GM21737 (cell line): ENCODE measurements around the gene SQOR.
"Not testable (repeated sequence)": the region's sequence is repeated elsewhere in the genome, so short reads cannot be mapped to it uniquely, and the experiment has no call there.

Experiments used
- ATAC-seq: cut with Tn5 transposase; IDR thresholded peaks from one replicate; pipeline ENCODE4 v1.9.1; 2021; ENCODE audit warnings: mild to moderate bottlenecking, moderate library complexity; ENCODE audit not compliant: unreplicated experiment

The SQOR gene

DNA sequence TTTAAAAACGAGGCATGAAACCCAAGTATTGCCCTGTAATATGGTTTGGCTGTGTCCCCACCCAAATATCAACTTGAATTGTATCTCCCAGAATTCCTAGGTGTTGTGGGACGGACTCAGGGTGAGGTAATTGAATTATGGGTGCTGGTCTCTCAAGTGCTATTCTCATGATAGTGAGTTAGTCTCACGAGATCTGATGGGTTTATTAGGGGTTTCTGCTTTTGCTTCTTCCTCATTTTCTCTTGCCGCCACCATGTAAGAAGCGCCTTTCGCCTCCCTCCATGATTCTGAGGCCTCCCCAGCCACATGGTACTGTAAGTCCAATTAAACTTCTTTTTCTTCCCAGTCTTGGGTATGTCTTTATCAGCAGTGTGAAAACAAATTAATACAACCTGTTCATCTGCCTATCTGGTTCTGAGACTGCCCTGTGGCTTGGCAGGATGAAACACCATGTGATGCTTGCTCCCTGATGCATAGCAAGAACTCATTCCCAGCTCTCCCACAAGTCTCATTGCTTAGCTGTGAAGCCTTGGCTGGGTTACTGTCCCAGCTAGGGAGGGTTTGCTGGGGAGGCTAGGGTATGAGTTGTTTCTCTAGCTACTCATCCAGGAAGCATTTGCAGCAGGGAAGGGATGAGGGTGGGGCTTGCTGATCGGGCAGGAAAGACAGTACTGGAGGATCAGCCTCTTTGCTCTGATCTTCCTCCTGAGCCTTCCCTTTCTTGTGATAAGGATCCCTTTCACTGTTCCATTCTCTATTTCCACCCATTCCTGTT, 3.7 kb upstream of the SQOR start:
- no peak for ATAC-seq

DNA sequence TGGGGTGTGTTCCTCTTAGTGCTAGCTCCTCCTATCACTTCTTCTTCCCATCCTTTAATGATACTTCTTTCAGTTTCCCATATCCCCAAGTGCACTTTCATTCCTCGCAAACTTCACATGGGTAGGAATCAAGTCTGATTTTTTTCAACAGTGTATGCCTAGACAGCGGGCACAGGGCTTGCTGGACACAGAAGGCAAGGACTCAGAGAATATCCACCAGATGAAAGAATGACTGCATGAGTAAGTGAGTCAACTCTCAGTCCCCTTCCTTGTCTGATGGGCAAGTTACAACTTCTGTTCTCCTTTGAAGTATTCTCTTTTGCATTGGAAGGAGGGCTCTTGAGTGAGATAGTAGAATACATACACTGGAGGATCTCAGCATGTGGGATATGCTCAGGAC, 3.1 kb upstream of the SQOR start:
- ATAC-seq = no peak

DNA sequence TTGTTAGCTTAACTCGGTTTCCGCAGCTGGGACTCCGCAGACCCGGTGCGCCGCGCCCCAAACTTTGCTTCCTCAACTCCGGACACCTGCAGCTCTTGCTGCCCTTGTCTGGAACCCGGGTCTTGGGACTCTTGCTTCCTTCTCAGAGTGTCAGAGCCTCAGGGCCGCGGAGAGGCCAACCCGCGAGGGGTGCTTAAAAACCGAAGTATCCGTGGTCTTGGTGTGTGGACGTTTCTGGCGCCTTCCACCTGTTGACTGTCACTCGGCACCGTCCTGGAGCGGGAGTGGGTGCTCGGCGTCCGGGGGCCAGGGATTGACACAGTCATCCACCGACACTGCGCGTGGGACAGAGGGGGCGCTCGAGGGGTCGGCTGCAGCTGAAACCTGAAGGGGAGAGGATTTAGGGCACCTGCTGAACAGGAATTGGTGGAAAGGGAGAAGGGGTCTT, 386 bp downstream of the SQOR start:
- ATAC-seq = peak; percentile 48

DNA sequence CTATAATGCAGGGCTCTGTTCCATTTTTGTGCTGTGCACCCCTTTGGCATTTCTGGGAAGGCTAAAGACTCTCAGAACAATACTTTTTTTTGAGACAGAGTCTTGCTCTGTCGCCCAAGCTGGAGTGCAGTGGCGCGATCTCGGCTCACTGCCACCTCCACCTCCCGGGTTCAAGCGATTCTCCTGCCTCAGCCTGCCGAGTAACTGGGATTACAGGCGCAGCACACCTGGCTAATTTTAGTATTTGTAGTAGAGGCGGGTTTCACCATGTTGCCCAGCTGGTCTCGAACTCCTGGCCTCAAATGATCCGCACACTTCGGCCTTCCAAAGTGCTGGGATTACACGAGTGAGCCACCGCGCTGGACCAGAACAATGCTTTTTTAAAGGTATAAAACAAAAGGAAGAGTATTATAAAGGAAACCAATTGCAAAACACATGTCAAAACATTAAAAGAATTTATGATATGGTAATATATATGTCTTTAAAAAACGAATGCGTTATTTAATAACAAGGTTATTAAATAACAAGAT, 999 bp downstream of the SQOR start:
- no peak for ATAC-seq

DNA sequence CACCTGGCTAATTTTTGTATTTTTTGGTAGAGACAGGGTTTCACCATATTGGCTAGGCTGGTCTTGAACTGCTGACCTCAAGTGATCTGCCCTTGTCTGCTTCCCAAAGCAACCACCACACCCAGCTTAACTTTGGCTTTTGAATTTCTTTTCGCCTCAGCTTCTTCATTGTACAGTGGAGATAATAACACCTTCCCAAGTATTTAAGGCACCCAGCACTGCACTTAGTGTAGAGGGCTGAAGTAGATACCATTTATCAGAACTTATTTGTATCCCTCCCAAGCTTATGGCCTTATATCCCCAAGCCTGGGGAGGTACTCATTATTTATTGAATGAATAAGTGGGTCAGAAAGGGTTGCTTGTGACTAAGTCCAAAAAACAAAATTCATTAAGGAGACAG, 2.3 kb downstream of the SQOR start:
- no peak for ATAC-seq

DNA sequence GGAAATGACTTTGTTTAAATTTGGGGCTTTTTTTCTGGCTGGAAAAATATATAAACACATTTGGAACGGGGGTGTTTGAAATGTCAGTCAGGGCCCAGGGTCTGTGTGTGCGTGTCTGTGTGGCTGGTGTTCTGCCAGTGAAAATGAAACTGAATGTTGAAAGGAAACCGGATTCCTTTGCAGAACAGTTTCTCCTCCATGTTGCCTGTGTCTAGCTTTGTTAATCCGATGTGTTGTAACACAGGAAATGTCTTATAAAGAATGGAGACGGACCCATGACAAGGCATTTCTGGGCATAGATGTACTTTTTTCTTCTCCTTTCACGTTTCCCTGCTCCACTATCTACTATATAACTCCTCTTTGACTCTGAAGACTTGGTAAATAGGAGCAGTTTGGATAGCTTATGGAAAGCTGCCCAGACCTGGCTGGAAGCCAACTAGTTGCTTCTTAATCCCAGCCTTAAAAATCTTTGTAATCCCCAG, 2.8 kb downstream of the SQOR start:
- ATAC-seq = peak; percentile 43

DNA sequence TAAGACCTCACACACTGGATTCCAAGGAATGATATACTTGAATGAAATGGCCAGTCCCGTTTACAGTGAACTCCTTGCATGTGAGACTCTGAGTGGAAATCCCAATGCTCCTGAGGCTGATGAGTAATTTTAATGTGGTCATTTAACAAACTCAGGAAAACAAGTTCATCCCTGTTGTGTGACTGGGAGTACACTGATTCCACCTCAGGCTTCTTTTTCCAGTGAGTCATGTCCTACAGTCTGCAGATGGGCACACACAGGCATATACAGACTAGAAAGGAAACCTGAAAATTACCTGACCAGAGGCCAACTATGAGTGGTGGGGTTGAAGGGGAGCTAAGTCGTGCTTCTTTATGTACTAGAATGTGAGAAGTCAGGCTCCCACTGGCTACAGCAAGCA, 5.8 kb downstream of the SQOR start:
- no peak for ATAC-seq

DNA sequence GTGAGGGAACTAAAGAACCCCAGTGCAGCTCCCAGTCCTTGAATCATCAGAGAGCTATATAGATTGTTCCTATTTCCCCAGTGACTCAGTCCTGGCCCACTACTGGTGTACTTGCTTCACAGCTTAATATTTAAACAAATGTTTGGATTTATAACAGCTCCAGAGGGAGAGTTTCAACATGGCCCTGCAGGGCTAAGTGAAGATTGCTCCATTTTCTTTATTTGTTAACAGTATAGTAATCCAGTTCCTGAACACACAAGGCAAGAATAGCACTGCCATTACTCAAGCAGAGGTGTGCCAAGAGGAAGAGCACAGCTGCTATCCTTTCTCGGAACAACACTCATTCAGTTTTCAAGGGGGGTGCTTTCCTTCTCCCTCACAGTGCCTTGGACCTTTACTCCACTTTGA, 6.5 kb downstream of the SQOR start:
- ATAC-seq = no peak

DNA sequence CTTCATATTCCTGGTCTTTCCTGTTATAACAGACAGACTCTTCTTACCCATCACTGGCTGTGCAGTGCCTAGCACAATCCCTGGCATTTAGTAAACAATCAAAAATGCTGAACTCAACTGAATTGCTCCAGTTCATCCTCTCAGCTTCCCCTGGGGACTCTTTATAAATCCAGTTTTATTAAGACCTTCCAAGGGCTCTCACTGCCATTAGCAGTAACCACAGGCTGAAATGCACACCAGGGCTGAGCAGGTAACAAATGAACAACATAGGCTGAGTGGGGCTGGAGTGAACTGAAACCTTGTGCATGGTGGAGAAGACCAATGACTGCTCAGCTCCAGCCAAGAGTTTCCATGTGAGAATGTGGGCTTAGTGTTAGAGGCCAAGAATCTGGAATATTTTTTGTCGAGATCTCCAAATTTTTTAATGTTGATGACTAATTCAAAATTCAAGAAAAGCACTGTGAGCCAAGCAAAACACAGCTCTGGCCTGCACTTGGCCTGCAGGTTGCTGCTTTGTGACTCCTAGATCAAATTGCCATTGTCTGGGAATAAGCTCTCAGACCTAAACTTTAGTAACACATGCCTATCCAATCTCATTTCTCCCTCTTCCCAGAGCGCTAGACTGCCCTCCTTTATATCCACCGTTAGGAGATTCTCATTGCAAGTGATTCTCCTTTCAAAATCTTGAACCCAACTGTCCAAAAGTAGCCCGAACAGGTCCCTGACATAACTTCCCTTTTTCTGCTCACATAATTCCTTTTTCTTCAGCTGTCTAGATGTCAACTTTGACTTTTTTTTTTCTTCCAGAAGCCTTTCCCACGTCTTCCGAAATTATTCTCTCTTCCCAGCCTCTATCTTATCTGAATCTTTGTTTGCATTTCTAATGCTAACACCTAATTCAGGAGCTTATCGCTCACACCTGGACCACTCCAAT, 7.4 kb downstream of the SQOR start:
- no peak for ATAC-seq

DNA sequence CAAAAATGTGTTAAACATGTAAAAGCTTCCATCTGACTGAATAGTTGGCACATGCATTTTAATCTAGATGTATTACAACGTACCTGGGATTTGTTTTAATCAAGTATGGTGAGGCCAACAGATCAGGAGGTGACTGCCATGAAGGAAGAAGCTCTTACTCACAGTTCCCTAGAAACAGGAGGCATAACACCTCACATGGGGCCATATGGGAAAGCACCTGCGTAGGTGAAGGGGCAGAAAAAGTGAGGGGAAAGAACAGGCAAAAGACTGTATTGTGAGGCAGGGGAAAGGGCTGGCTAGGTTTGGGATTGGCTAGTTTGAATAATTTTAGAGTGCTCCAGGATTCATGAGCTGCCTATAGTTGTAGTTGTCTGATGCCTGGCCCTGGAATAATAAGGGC, 9.6 kb downstream of the SQOR start:
- ATAC-seq = no peak

DNA sequence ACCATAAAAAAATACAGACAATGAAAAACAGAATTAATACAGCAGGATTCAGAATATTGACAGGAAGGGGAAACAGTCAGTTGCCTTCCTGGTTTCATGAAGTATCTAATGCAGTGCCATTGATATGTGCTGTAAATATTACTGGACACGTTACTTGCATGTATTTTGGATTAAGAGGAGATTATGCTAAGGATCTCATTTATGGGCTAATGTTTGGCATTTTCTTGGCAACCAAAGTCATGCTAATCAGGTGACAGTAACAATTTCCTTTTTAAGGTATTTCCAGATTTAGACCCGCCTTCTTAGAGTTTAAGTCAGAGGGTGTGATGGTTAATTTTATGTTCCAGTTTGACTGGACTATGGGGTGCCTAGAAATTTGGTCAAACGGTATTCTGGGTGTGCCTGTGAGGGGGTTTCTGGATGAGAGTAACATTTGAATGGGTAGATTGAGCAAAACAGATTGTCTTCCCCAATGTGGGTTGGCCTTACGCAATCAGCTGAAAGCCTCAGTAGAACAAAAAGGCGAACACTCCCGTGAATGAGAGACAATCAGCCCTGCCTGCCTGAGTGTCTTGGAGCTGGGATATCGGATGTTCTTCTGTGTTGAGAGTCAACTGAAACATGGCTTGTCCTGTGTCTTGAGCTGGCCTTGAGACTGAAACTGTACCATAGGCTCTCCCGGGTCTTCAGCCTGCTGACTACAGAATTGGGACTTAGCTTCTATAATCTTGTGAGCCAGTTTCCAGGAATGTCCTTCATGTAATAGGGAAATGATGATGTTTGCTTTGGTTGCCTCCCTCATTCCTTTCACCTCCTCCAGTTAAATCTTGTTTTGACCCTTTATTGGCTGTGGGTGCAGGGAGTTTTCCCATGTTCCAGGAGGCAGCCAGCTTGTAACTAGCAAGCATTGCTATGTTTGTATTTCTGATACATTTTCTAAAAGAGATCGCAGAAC, 10.5 kb downstream of the SQOR start:
- ATAC-seq = no peak

DNA sequence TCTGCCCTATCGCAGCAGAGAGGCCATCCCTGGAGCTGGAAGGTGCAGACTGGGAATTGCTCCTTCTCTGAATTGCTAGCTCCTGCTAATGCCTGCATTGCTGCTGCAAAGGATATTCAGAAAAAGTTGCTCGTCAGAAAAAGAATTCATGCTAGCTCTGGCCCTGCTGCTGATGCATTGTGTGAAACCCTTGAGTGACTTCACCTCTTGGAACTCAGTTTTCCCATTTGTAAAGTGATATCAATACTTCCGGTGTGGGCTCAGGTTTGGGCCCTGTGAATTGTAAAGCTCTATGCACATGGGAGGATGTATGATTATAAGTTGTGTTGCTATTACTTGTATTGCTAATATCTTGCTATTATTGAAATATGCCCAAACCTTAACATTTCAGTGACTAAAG, 11.4 kb downstream of the SQOR start:
- no peak for ATAC-seq

DNA sequence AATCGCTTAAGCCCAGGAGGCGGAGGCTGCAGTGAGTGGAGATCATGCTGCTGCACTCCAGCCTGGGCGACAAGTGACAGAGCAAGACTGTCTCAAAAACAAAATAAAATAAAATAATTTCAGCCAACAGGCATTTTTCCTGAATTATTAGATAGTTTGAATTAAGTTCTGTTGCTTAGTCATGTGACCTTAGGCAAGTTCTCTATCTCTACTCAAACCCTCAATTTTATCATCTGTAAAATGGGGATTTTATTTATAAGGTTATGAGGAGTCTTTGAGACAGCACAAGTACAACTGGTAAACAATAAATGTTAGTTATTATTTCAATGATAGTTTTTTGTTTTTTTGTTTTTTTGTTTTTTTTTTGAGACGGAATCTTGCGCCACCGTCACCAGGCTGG, 13.0 kb downstream of the SQOR start:
- no peak for ATAC-seq

DNA sequence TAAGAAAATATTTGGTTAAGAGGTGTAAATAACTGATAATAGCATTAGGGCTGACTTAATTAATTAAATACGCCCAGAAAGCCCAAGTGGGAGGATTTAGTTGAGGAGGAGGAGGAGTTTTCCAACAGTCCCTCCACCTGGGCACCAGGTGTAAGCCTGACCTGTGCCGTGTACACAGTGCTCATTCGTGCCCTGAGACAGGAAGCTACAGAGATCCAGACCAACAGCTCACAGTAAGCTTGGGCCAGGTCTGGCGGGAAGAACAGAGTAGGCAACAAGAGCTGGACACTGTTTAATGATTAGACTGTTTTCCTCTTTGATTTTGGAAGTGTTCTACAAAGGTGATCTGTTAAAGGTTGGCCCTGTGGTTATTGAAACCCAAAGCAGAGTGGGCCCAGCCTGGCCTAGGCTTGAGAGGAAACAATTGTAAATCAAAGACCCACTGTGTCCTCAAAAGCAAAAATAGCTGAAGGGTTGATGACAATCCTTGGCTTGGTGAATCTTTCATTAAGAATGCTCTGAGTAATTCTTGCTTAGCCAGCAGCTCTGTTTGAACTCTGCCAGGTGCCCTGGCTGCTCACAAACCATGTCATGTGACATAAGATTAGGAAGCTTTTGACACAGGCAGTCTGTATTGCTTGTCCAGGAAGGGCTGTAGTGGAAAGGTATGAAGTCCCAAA, 13.8 kb downstream of the SQOR start:
- ATAC-seq = no peak

DNA sequence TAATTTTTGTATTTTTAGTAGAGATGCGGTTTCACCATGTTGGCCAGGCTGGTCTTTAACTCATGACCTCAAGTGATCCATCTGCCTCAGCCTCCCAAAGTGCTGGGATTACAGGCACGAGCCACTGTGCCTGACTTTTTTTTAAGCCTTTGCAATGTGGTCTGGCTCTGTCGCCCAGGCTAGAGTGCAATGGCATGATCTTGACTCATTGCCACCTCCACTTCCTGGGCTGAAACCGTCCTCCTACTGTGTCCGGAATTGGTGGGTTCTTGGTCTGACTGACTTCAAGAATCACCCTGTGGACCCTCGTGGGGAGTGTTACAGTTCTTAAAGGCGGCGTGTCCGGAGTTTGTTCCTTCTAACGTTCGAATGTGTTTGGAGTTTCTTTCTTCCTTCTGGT, 15.2 kb downstream of the SQOR start:
- ATAC-seq = not testable (repeated sequence)

DNA sequence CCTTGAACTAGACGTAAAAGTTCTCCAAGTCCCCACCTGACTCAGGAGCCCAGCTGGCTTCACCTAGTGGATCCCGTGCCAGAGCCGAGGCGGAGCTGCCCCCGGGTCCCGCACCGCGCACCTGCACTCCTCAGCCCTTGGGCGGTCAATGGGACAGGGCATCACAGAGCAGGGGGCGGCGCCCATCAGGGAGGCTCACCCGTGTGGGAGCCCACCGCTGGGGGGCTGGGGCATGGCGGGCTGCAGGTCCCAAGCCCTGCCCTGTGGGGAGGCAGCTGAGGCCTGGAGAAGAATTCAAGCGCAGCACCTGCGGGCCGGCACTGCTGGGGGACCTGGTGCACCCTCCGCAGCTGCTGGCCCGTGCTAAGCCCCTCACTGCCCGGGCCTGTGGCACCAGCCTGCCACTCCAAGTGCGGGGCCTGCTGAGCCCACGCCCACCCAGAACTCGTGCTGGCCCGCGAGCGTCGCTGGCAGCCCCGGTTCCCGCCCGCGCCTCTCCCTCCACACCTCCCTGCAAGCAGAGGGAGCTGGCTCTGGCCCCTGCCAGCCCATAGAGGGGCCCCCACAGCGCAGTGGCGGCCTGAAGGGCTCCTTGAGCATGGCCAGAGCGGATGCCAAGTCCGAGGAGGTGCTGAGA, 16.2 kb downstream of the SQOR start:
- no peak for ATAC-seq

DNA sequence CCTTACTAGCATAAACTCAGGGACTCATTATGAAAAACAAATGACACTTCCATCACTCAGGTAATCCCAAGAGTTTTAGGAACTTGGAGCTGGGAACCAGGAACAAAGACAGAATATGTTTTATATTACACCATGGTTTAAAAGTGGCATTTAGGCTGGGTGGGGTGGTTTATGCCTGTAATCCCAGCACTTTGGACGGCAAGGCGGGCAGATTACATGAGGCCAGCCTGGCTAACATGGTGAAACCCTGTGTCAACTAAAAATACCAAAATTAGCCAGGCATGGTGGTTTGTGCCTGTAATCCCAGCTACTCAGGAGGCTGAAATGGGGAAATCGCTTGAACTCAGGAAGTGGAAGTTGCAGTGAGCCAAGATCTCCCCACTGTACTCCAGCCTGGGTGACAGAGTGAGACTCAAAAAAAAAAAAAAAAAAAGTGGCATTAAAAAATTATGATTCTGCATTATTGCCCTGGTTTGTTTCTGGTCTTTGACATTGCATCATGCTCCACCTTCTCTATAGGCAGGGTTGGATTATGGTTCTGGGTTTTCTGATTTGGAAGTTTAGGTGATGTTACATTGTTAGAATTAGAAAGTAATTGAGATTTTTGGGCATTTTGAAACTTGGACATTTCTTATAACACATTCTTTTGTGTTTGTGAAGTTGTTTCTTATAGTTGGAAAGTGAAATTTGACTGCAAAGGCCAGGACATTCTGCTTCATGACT, 19.0 kb downstream of the SQOR start:
- no peak for ATAC-seq

DNA sequence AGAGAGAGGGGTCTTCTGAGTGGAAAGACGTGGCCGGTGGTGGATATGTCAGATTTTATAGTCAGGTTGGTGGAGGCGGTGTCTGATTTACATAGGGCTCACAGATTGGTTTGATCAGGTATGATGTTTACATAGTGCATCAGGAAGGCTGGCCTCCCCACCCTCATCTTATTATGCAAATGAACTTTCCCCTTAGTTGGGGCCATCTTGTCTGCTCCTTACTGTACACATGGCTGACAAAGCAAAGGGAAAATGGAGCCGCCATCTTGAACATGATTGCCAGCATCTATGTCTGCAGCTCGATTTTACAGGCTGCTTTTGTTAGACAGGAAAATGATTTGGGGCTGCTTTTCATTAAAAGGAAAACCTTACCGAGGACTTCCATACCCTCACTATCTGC, 19.9 kb downstream of the SQOR start:
- no peak for ATAC-seq

DNA sequence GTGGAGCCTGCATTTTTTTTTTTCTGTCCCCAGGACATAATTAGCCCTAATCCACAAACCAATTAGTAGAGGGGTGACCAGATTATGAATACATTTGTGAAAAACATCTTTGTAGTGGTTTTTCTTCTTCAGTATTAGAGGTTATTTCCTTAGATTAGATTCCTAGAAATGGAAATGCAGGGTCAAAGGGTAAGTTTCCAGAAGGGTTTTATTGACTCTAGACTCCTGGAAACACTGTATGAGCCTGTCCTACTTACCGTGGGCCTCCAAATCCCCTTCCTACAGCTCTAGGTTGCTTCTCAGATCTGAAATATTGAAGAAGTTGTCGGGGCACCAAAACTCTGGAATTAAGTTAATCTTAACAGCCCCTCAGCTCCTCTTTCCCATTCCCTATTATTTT, 22.4 kb downstream of the SQOR start:
- ATAC-seq = no peak
